GM19238 (cell line): ENCODE data around the gene RHBDL3.

Experiments used
- DNase-seq: peaks from one replicate; pipeline ENCODE4 v3.0.0; 2011; ENCODE audit warnings: low spot score; ENCODE audit not compliant: insufficient read length

The RHBDL3 gene

DNA sequence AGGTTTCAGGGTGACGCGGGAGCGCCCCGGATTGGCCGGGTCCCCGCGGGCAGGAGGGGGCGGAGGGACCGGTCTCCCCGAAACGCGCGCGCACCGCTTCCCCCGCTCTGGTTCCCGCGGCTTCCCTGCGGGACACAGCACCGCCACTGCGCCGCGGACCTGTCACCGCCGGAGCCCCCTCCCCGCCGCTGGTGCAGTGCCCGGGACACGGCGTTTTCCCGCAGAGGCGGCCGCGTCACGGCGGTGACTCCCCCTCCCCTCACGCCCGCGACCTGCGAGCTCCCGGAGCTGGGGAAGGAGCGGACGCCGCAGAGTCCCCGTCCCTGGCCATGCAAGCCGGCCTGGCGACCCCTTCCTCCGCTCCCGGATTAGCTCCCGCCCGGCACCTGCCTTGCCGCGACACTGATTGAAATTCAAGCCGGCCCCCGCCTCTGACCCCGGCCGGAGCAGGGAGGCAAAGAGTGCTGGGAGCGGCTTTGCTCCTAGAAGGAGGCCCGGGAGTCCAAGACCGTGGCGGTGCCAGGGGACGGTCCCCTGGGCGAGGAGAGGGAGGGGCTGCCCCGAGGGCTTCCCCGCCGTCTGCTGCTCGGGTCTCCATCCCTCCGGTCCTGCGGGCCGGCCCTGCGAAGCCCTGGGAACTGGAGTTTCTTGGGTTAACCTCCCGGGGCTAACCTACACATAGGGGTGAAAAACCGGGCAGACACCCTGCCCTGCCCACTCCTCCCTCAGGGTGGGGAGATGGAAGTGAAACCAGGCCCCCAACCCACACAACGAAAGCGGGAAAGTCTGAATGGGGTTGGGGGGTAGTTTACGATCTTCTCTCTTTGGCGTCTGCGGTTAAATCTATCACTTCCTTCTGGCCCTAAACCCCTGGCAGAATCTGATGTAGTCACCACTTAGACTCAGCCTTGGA lies 1.0 kb downstream of the RHBDL3 start:
- DNase-seq = no peak

DNA sequence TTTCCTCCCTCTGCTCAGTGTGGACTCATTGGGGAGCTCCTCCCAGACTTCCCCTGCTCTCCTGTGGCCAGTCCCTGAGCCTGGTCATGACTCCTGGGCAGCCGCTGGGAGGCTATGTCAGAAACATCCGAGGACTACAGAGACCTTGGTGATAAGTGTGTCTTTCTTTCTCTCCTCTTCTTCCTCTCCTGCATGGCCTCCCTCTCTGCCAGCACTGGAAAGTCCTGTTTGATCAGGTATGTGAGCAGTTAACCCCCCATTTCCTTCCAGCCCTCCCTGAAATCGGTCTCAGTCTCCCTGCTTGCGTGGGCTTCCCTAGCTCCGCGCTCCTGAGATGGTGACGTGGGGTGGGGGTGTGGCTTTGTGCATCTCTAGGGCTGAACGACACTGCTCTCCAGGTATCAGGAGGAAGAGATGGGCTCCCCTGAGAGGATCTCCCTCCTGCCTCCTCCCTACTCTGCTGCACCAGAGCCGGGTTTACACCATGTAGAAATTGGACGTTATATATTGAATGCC lies 2.1 kb downstream of the RHBDL3 start:
- no peak for DNase-seq

DNA sequence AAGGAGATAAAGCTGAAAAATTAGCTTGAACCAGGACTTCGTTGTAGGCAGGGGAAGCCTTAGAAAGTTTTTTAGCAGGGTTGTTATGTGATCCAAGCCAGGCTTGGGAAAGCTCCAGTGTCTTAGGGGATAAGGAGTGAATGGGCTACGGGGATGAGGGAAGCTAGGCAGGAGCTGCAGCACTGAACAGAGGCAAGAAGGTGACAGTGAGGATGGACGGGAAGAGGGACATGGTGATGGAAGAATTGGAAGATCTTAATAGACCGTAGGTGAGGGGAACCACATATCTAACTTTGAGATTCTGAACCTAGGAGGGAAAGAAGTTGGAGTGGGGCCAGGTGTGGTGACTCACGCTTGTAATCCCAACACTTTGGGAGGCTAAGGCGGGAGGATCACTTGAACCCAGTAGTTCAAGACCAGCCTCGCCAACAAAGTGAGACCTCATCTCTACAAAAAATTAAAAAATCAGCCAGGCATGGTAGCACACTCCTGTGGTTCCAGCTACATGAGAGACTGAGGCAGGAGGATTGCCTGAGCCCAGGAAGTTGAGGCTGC lies 3.2 kb downstream of the RHBDL3 start:
- DNase-seq = no peak

DNA sequence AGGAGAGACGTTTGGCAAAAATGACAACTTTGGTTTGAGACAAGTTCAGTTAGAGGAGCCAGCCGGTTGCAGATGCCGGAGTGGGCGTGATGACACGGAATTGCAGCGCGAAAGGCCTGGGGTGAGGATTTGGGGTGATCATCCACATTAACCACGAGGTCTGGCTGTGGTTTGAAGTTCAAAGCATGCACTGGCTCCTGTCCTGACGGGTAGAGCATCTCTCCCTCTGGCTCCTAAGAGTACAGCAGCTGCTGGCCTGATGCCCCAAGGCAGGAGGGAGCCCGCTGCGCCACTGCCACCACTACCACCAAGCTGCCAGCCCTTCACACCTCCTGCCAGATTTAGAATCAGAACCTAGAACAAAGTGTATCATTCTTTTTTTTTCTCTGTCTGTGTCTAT lies 3.7 kb downstream of the RHBDL3 start:
- no peak for DNase-seq

DNA sequence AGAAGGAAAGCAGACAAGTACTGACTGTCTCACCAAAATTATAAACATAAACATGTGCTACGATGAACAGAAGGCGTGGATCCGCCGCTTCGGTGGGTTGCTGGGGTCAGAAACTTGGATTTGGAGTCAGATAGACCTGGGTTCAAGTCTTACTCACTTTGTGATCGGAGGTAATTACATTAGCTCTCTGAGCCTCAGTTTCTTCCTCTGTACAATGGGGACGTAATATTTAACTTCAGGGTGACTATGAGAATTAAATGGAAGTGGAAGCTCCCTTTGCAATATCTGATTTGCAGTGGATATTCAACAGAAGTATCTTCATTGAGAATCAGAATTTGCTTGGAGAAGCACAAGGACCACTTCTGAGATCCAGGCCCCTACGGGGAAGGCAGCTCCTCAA lies 6.2 kb downstream of the RHBDL3 start:
- DNase-seq = no peak

DNA sequence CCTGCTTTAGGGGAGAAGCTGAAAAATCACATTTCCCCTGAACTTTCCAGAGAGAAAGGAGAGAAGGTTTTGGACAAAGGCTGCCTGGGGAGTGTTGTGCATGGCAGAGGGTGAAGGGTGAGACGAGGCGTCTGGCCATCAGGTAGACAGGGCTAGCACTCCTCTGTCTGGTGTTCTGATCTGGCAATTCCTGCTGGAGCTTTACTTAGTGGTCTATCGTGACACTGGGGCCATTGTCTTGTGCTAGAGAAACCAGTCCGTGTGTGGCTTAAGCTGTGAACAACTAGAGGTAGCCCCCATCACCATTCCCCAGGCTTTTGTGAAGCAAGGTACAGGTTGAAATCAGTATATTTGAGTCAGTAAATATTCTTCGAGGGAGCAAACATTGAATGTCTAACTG lies 8.5 kb downstream of the RHBDL3 start:
- no peak for DNase-seq

DNA sequence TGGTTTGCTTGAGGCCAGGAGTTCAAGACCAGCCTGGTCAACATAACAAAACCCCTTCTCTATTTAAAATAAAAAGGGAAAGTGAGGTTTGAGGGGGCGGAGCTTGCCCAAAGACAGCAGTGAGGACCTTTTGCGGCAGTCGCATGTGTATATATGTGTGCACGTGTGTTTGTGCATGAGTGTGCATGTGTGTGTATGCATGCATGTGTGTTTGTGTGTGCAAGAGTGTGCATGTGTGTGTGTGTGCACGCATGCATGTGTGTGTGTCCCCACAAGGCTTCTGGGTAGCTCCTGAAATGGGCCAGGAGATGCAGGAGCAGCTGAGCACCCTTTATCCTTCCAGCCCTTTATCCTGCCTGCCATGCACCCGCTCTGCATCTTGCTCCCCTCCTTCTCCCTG lies 9.0 kb downstream of the RHBDL3 start:
- DNase-seq = no peak

DNA sequence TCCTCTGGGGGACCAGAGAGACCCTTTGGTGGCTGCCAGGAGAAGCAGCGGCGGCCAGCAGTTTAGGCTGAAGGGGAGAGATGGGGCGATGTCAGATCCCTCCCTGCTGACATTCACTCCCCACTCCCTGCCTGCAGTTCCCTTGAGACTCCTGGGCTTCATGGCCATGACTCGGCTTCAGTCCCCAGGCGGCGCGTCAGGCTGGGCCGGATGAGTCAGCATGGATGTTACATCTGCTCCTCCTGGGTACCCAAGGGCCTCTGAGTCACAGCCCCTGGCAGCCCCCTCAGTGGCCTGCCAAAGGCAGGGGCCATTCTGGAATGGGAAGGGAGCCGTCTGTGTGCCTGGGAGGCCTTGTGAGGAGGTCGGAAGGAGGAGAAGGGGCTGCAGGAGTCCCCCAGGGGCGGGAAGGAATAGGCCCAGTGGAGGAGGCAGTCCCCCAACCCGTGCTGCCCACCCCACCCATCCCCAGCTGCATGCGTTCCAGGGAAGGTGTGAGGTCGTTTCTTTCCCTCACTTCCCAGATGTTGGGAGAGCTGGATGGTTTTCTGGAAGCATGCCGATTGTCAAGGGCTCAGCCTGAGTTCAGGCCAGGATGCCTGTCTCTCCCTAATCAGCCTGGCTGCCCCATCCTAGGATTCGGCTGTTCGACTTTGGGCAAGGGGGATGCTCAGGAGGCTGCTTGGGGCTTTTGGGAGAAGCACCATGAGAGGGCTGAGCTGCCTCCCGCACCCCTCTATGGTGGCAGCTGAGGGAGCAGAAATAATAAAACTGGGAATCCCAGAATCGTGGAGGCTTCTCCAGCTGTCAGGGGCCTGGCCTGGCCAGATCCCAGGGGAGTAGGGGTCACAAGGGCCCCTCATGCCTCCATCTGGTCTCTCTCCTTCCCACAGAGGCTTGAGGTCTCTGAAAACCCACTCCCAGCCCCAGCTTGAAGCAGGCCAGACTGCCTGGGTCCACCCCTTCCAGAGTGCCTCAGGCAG lies 9.7 kb downstream of the RHBDL3 start:
- no peak for DNase-seq

DNA sequence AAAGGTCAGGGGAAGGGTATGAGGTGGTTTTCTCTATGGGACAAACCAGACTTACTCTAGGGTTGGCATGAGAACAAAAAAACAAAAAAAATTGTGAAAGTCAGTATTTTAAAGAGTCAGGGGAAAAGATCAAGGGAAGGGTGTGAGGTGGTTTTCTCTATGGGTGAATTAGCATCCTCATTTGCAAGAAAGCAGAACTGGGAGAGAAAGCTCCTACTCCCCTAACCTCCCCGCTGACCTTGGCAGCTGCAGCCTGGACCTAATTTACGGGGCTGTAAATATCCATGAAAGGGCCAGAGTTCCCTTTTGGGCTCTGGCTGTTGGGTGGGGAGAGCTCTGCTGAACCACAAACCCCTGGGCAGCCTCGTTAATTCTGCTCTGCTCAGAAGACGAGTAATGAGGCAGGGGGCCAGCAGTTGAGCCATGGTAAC lies 10.6 kb downstream of the RHBDL3 start:
- no peak for DNase-seq

DNA sequence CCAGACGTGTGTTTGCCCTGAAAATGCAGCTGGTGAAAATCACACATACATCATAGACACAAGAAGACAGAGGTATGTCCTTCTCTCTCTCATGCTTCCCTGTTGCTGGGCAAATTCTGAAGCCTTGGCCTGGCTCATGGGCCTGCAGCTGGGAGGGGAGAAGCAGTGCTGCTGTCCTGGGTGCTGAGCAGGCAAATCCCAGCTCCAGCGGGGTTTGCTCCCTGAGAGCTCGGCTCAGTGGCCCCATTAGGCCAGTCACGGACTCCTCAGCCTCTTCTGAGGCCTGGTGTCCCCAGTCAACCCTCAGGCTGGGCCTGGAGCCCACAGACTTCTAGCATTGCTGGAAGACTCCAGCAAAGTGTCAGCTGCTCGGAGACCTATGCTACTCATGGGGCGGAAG lies 11.7 kb downstream of the RHBDL3 start:
- DNase-seq = no peak

DNA sequence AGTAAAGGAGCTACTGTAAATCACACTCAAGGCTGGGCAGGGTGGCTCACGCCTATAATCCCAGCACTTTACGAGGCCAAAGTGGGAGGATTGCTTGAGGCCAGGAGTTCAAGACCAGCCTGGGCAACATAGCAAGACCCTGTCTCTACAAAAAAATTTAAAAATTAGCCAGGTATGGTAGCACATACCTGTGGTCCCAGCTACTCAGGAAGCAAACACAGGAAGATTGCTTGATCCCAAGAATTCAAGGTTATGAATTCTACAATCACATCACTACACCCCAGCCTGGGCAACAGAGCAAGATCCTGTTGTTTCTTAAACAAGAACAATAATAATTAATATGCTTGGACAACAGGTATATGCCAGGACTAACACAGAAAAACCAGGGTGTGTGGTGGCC lies 13.2 kb downstream of the RHBDL3 start:
- DNase-seq = no peak

DNA sequence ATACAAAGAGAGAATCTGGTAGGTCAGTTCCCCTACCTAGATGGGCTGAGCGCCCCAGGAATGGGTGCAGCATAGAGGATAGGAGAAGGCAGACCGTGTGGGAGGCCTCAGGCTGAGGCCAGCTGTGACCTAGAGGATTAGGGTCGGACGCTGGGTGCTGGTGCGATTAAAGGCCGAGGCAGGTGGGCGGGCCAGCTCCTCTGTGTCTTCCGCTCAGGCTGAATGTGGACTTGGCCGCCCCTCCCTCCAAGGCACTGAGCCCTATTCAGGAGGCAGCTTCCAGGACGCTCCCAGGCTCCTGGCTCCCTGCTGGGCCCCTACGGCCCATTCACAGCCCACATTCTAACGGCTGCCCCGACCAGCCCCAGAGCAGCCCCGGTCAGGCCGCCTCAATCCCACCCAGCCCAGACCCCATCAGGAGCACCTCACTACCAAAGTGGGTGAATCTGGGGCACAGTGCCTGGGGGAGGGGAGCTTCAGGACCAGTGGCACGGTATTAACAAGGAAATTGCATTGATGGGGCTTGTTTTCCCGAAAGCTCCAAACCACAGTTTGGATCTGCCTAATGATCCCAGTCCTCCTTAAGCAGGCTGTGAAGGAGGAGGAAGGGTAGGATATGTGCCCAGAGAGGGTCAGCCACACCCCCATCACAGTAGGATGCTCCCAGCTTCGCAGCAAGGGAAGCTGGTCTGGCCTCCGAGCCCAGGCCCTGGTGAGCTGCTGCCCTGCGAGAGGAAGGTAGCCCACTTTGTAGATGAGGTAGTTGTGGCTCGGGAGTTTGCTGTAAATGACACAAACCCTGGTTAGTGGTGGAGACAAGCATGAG lies 14.5 kb downstream of the RHBDL3 start:
- no peak for DNase-seq

DNA sequence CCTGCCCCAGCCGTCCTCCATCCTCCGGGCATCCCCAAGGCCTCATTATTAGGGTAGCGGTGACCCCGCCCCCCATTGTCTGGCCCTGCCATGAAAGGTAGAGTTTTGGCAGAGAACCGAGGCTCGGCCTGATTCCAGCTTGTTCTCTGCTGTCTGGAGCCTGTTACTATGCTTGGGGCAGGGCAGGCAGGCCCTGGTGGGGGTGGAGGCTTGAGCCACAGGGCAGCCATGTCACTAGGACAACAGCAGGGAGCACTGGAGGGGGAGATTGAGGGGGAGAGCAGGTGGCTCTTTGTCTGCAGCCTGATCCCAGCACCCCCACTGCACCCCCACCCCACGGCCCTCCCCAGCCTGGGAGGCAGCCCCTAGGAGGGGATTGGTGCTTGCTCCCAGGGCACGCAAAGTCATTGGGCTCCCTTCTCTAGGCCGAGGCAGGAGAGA lies 15.4 kb downstream of the RHBDL3 start:
- DNase-seq = no peak

DNA sequence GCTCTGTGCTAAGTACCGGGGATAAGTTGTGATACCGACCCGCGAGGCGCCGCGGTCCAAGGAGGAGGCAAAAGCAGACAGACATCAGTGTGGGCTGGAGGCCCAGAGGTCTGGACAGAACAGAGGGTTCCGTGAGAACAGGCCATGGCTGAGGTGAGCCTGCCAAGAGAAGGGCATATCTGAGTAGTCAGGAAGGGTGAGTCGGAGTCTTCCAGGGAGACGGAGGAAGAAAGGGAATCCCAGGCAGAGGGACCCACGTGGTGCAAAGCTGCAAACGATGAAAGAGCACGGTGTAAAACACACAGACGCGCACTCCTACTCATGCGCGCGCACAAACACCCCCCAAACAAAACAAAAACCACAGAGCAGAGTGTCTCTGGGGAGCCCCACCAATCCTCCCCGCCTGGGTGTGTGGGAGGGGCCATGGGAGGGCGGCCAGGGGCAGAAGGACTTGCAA lies 18.1 kb downstream of the RHBDL3 start:
- no peak for DNase-seq

DNA sequence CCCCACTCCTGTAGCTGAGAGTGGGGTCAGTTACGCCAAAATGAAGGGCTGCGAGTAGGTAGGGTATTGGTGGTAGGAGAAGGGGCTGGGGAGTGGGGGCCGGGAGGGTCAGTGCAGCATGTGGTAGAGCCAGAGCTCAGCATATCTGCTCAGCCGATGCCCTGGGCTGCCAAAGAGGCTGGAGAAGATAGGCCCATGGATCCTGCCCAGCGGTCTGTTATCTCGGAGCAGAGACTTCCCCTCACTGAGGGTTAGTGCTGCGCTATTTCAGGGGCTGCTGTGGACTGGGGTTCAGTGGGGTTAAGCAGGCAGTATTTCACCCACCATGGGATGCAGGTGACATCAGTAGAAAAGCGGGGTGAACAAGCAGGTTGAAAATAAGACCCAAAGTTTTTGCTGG lies 19.7 kb downstream of the RHBDL3 start:
- no peak for DNase-seq

DNA sequence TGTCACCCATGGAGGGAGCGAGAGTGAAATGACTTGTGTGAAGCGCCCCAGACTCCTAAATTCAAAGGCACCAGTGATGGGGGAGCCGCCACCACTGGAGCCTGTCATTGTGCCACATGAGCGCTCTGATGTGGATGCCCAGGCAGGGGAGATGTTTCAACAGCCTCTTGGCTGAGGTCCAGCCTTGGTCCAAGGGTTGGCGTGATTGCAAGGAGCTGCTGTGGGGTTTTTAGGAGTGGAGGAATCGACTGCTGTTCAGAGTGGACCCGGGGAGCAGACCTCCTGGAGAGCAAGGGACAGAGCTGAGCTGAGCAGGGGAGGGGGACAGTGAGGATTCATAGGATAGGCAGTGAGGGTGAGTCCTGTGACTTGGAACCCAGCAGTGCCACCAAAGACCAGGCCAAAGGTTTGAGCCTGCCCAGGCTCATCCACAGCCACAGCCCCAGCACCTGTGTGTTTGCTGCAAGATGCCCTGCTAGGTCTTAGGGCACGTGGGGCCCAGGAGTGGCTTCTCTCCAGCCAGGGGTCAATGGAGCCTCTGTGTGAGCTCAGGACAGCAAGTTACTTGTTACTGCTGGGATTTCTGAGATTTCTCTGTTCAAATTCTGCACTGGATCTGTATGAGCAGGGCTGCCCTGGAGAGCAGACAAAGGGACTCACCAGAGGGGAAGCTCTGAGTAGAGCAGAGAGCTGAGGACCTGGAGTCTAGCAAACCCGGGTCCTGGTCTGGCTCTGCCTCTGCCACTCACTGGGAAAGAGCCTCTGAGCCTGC lies 20.3 kb downstream of the RHBDL3 start:
- DNase-seq = no peak

DNA sequence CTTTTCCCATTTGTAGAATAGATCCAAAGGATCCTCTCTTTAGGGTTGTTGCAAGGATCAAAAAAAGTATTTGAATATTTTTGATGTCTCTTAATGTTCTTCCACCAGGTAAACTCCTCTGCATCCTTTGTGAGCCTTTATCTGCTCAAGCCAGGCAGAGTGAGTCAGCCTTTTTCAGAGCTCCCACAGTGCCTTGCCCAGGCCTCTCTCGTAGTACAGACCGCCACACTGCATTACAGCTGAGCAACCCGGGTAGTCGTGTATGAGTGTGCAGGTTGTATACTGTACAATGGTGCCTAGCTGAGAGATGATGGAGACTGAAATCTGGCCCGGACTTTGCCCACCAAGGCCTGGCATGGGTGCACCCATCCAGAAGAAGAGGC lies 20.9 kb downstream of the RHBDL3 start:
- DNase-seq = no peak

DNA sequence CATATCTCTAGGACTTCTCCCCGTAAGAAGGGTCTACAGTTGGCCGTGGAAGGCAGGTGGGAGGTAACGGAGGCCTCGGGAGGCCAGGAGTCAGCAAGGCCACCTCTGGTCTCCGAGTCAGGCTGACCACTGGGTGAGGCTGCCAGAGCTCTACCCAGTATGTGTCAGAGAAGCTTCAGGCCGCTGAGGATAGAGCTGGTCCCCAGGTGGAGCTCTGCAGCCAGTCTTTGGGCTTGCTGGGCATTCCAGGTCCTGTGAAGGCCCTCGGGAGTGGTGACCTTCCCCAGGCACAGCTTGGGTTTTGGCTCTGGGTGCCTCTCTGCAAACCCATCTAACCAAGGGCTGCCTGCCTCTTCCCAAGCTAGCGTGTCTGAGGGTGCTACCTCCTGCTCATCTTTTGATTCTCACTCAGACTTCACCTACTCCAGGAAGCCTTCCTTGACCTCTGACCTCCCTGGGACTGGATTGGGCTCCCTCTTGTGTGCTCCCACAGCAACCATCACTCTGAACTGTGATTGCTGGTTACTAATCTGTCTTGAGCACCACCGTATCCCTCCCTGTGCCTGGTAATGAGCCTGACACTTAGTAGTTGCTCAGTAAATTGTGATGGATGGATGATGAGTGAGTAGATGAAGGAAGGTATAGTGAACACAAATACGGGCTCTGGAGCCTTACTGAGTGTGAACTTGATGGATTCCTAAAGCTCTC lies 22.3 kb downstream of the RHBDL3 start:
- no peak for DNase-seq

DNA sequence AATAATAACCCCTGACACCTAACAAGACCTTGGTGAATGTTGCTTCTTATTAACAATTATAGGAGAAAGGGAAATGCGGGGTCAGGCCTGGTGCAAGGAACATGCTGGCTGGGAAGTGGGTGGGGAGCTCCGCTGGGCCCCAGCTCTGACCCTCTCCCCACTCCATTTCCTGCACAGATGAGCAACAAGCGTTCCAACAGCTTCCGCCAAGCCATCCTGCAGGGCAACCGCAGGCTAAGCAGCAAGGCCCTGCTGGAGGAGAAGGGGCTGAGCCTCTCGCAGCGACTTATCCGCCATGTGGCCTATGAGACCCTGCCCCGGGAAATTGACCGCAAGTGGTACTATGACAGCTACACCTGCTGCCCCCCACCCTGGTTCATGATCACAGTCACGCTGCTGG lies 23.0 kb downstream of the RHBDL3 start:
- DNase-seq = no peak
